Right lobe of liver (tissue), 6 donors: Measurements from ENCODE around the gene BCL7C. TPM values are rescaled to one million over a fixed set of nuclear protein-coding genes. Genes with fewer than 3 reads are reported as not detected.
"Not testable (repeated sequence)": the region's sequence is repeated elsewhere in the genome, so short reads cannot be mapped to it uniquely, and the experiment has no call there.

Experiments used
- ATAC-seq, 4 donors: fragments of 200-7000 bp; cut with Tn5 transposase; one replicate each; pipeline ENCODE4 v1.9.1; 2020; ENCODE audit warnings: mild to moderate bottlenecking in 4 of 4, moderate library complexity in 4 of 4
- DNase-seq, 3 donors: peaks; one replicate each; pipeline ENCODE4 v3.0.0-alpha.2; 2020
- H3K27ac ChIP-seq, 3 donors: fragments of 200-600 bp; one replicate each; pipeline ENCODE4 v1.8.0; 2022
- H3K27me3 ChIP-seq, 2 donors: fragments of 200-600 bp; one replicate each; pipeline ENCODE4 v1.8.0; 2022
- H3K36me3 ChIP-seq, 4 donors: fragments of 200-600 bp; sonication (generic) in 1 of 4; one replicate each; pipeline versions ENCODE4 v1.5.1 to v1.8.0; 2017 to 2022; ENCODE audit warnings: control low read depth in 1 of 4
- H3K4me1 ChIP-seq, 4 donors: fragments of 200-600 bp; sonication (generic) in 1 of 4; one replicate each; pipeline versions ENCODE4 v1.5.1 to v1.8.0; 2017 to 2022; ENCODE audit warnings: control low read depth in 1 of 4
- H3K4me3 ChIP-seq, 3 donors: fragments of 200-600 bp; one replicate each; pipeline ENCODE4 v1.8.0; 2022
- H3K9me3 ChIP-seq, 4 donors: fragments of 200-600 bp; sonication (generic) in 1 of 4; one replicate each; pipeline versions ENCODE4 v1.5.1 to v1.8.0; 2017 to 2022; ENCODE audit warnings: control low read depth in 1 of 4
- CTCF ChIP-seq, 4 donors: fragments of 200-600 bp in 3 of 4; fragments of 450-650 bp in 1 of 4; IDR thresholded peaks; one replicate each; pipeline versions ENCODE4 v1.5.1 to v1.8.0; 2016 to 2022; ENCODE audit warnings: antibody characterized with exemption in 4 of 4, mild to moderate bottlenecking in 2 of 4
- POLR2A ChIP-seq: fragments of 450-650 bp; IDR thresholded peaks from one replicate; pipeline ENCODE4 v1.6.1; 2017; ENCODE audit warnings: antibody characterized with exemption, mild to moderate bottlenecking
- WGBS: methylation state at CpG from one replicate; pipeline ENCODE4 v1.1.6; 2018; ENCODE audit warnings: low coverage, low lambda C conversion rate; ENCODE audit not compliant: insufficient coverage; ENCODE audit errors: missing lambda C conversion rate; 5-methylcytosine and 5-hydroxymethylcytosine counted together
- intact Hi-C, 2 donors: fragments of 100-400 bp; cut with DNase I; formaldehyde crosslinking; loops; one replicate each; pipeline versions ENCODE4 v1.11.2 to v1.14.1; 2022
- long read RNA-seq: library from polyadenylated mRNA; unstranded; transcript quantifications from one replicate; pipeline ENCODE4 v2.0.0, GENCODE V29; 2019
- total RNA-seq, 6 experiments: library from RNA; depleted of rRNA in 2 of 6; stranded (reverse); fragments of >200 nt in 2 of 6; fragmentation: NEBNext Ultra II Directional in 3 of 6; extraction: Animal tissue kit (Norgen Biotek cat#: 25700) in 3 of 6; gene quantifications; one replicate each; pipeline versions ENCODE4 v1.1.0 to v1.2.4, GENCODE V29; 2016 to 2023
- donor health status: DM: no; HTN: yes; CAD: no.
- donor health status: DM: no; HTN: no; CAD: no.
- donor health status: DM: no; HTN: no; CAD: no.
- donor health status: DM: no; HTN: yes; CAD: no.
- donor health status: DM: no; HTN: yes; CAD: no.

BCL7C gene
- total RNA-seq: 10 to 100 TPM in 2 of 6 experiments, 1 to 10 TPM in 4; 5.9 to 14.3 (median 7.9) TPM
- long read RNA-seq, partial matches to known transcripts: 1 of 2 reads
- long read RNA-seq, other reads (novel, unspliced or antisense): 1 of 2 reads

- H3K36me3 ChIP-seq: peaks cover 0 to 2% (median 0%) of the 10 kb centered on the region in 4 donors
- intact Hi-C loops: no loop called here
- DNase-seq (peak; percentile 96 to 97 (median 96)), ATAC-seq (peak; percentile 84 to 95 (median 90))
- peak within 1 kb of the TSS; percentile 65 to 81 (median 71) for H3K27ac ChIP-seq
- H3K9me3 ChIP-seq: no peaks in the 10 kb centered on the region
- no peaks in the 10 kb centered on the region for H3K27me3 ChIP-seq
- peaks cover 0 to 22% (median 3%) of the 10 kb centered on the region in 4 donors for H3K4me1 ChIP-seq
- TF ChIP-seq POLR2A (peak; percentile 77), CTCF (IDR thresholded peaks at IDR 0.05) (peak; percentile 33 to 63 (median 40))
- H3K4me3 ChIP-seq: peak within 1 kb of the TSS; percentile 71 to 82 (median 82)
- WGBS: 0% methylated on average over 6 of the region's 97 CpGs
Measured at GRCh38 chr16:30893744-30894539, at the start of gene BCL7C. BCL7C (minus strand) TSS chr16:30894077; CDS start chr16:30893944, 133 bp downstream.

- H3K36me3 ChIP-seq: no peaks in the 10 kb centered on the region
- H3K9me3 ChIP-seq: no peaks in the 10 kb centered on the region
- H3K27ac ChIP-seq: no peak overlapping the region
- DNase-seq: no peak
- TF ChIP-seq CTCF (IDR thresholded peaks at IDR 0.05): no peak
- no peak for TF ChIP-seq POLR2A
- 80% methylated on average over 1 of the region's 4 CpGs for WGBS
- H3K4me1 ChIP-seq: peaks cover 0 to 7% (median 0%) of the 10 kb centered on the region in 4 donors
- H3K27me3 ChIP-seq: no peaks in the 10 kb centered on the region
- ATAC-seq: no peak
- intact Hi-C loops: no loop called here
- H3K4me3 ChIP-seq: no peak overlapping the region
Measured at GRCh38 chr16:30942426-30942806, 48.5 kb upstream of the BCL7C start.

GRCh38 chr16:30941600-30942425 lies 47.9 kb upstream of the BCL7C start:
- H3K36me3 ChIP-seq: no peaks in the 10 kb centered on the region
- DNase-seq (peak; percentile 84 to 86 (median 85)), ATAC-seq (peak; percentile 96 to 98 (median 98))
- WGBS: 20% methylated on average over 2 of the region's 15 CpGs
- no peaks in the 10 kb centered on the region for H3K27me3 ChIP-seq
- H3K9me3 ChIP-seq: no peaks in the 10 kb centered on the region
- TF ChIP-seq CTCF (IDR thresholded peaks at IDR 0.05) (peak; percentile 79 to 93 (median 86)), POLR2A (no peak)
- no peak overlapping the region for H3K27ac ChIP-seq
- intact Hi-C loops: no loop called here
- H3K4me1 ChIP-seq: peaks cover 0 to 7% (median 0%) of the 10 kb centered on the region in 4 donors
- no peak overlapping the region for H3K4me3 ChIP-seq

- DNase-seq, intact Hi-C loops, H3K9me3 ChIP-seq, H3K4me3 ChIP-seq, H3K4me1 ChIP-seq, H3K27ac ChIP-seq, H3K27me3 ChIP-seq, ATAC-seq, H3K36me3 ChIP-seq: not testable (repeated sequence)
- 96% methylated on average over 7 of the region's 8 CpGs for WGBS
Measured at GRCh38 chr16:30939571-30939970, 45.7 kb upstream of the BCL7C start.
